B cell (primary cell): Measurements from ENCODE around the gene ACP6. TPM values are rescaled to one million over a fixed set of nuclear protein-coding genes. Genes with fewer than 3 reads are reported as not detected.

Experiments
- ATAC-seq: fragments of 200-7000 bp; cut with Tn5 transposase; one replicate; pipeline ENCODE4 v1.10.0; 2021; ENCODE audit warnings: low read depth, mild to moderate bottlenecking, moderate number of reproducible peaks, moderate library complexity
- CTCF ChIA-PET: fragments of 350-600 bp; sonication (Branson Sonifier 250); formaldehyde crosslinking; loops from one replicate; lab custom pipeline; 2021; ENCODE audit warnings: antibody characterized with exemption, inconsistent platforms; lab: Charles Lee
- POLR2A ChIA-PET: fragments of 350-600 bp; sonication (Branson Sonifier 250); formaldehyde crosslinking; loops from one replicate; lab custom pipeline; 2021; ENCODE audit warnings: antibody characterized with exemption; lab: Charles Lee
- DNase-seq: peaks from one replicate; pipeline ENCODE4 v3.0.0; 2013
- H2AFZ ChIP-seq: 2 replicates; pipeline ENCODE4 v1.6.1; 2012; ENCODE audit warnings: mild to moderate bottlenecking, low read depth, low read length; ENCODE audit not compliant: insufficient read depth, poor library complexity, severe bottlenecking
- H3K27ac ChIP-seq, 2 donors: 1 replicate in 1 of 2; 2 replicates in 1 of 2; pipeline ENCODE4 v1.5.1; 2012 to 2013; ENCODE audit warnings: low read length in 2 of 2, mild to moderate bottlenecking in 2 of 2, moderate library complexity in 1 of 2
- H3K27me3 ChIP-seq, 4 experiments: fragments of 200-600 bp in 1 of 4; sonication (generic) in 1 of 4; replicated peaks in 1 of 4; 1 replicate in 2 of 4; 2 replicates in 2 of 4; pipeline versions ENCODE4 v1.6.1 to v1.7.0; 2013 to 2016; ENCODE audit warnings: low read length in 3 of 4, mild to moderate bottlenecking in 2 of 4, mixed read lengths in 1 of 4, moderate library complexity in 1 of 4; ENCODE audit not compliant: insufficient read depth in 4 of 4, control insufficient read depth in 3 of 4; ENCODE audit errors: control extremely low read depth in 1 of 4
- H3K36me3 ChIP-seq, 2 experiments: replicated peaks in 1 of 2; 1 replicate in 1 of 2; 2 replicates in 1 of 2; pipeline versions ENCODE4 v1.6.1 to v1.7.1; 2013; ENCODE audit warnings: low read length in 1 of 2; ENCODE audit not compliant: insufficient read depth in 2 of 2, control insufficient read depth in 1 of 2; ENCODE audit errors: control extremely low read depth in 1 of 2, extremely low read depth in 1 of 2
- H3K4me1 ChIP-seq, 2 donors: fragments of 200-600 bp in 1 of 2; sonication (generic) in 1 of 2; 1 replicate in 1 of 2; 2 replicates in 1 of 2; pipeline versions ENCODE4 v1.5.1 to v1.6.1; 2013 to 2017; ENCODE audit warnings: low read length in 2 of 2; ENCODE audit not compliant: control insufficient read depth in 2 of 2, insufficient read depth in 2 of 2
- H3K4me2 ChIP-seq: replicated peaks from 2 replicates; pipeline ENCODE3; 2012; ENCODE audit warnings: mild to moderate bottlenecking, low read depth, low read length; ENCODE audit not compliant: poor library complexity, severe bottlenecking
- H3K4me3 ChIP-seq, 5 experiments: fragments of 200-600 bp in 1 of 5; sonication (generic) in 1 of 5; 1 replicate in 3 of 5; 2 replicates in 2 of 5; pipeline versions ENCODE4 v1.5.1 to v1.7.0; 2011 to 2016; ENCODE audit warnings: low read length in 4 of 5, mild to moderate bottlenecking in 4 of 5, low read depth in 2 of 5, control low read depth in 1 of 5, moderate library complexity in 1 of 5; ENCODE audit not compliant: insufficient read depth in 1 of 5; ENCODE audit errors: control extremely low read depth in 1 of 5, extremely low read depth in 1 of 5
- H3K79me2 ChIP-seq: fragments of 200-600 bp; sonication (generic); one replicate; pipeline ENCODE4 v1.6.0; 2016; ENCODE audit warnings: low read length; ENCODE audit not compliant: control insufficient read depth, insufficient read depth
- H3K9ac ChIP-seq: fragments of 200-600 bp; sonication (generic); 2 replicates; pipeline ENCODE4 v1.6.1; 2017; ENCODE audit warnings: mild to moderate bottlenecking, low read length, moderate library complexity
- H3K9me3 ChIP-seq, 3 donors: one replicate each; pipeline versions ENCODE4 v1.6.1 to v1.7.1; 2013; ENCODE audit warnings: low read length in 2 of 3; ENCODE audit not compliant: control insufficient read depth in 2 of 3, insufficient read depth in 1 of 3; ENCODE audit errors: control extremely low read depth in 1 of 3
- H4K20me1 ChIP-seq: 2 replicates; pipeline ENCODE4 v1.6.0; 2012; ENCODE audit warnings: mild to moderate bottlenecking, low read length; ENCODE audit not compliant: insufficient read depth, control insufficient read depth, poor library complexity, severe bottlenecking
- H3K27ac Mint-ChIP-seq: one replicate; pipeline ENCODE4 v1.8.0; 2021; ENCODE audit warnings: mixed read lengths
- H3K27me3 Mint-ChIP-seq: one replicate; pipeline ENCODE4 v1.8.0; 2021; ENCODE audit warnings: mixed read lengths
- H3K4me1 Mint-ChIP-seq: one replicate; pipeline ENCODE4 v1.8.0; 2021; ENCODE audit warnings: mixed read lengths
- H3K4me3 Mint-ChIP-seq: one replicate; pipeline ENCODE4 v1.8.0; 2021; ENCODE audit warnings: mixed read lengths
- H3K9me3 Mint-ChIP-seq: one replicate; pipeline ENCODE4 v1.8.0; 2022; ENCODE audit warnings: mixed read lengths; ENCODE audit not compliant: insufficient read depth
- CTCF ChIP-seq: fragments of 200-600 bp; IDR thresholded peaks from one replicate; pipeline ENCODE4 v1.8.0; 2022; ENCODE audit warnings: antibody characterized with exemption, mild to moderate bottlenecking
- EZH2 ChIP-seq: IDR thresholded peaks from 2 replicates; pipeline ENCODE4 v1.6.1; 2012; ENCODE audit warnings: borderline replicate concordance, low read depth, mild to moderate bottlenecking, moderate library complexity, low read length; ENCODE audit not compliant: insufficient read depth, poor library complexity, severe bottlenecking
- WGBS: methylation state at CpG from one replicate; pipeline ENCODE4 v1.1.5; 2013; ENCODE audit warnings: missing lambda C conversion rate; ENCODE audit not compliant: insufficient coverage; 5-methylcytosine and 5-hydroxymethylcytosine counted together
- intact Hi-C: fragments of 100-400 bp; cut with micrococcal nuclease; formaldehyde crosslinking; loops from one replicate; pipeline ENCODE4 v1.10.0; 2022
- polyA plus RNA-seq: library from polyadenylated mRNA; depleted of rRNA; stranded (reverse); fragments of >200 nt; gene quantifications from 2 replicates; pipeline ENCODE4 v1.2.3, GENCODE V29; 2012
- total RNA-seq, 2 donors: library from RNA; stranded (reverse); fragments of 120-200 nt in 1 of 2; gene quantifications; 1 replicate in 1 of 2; 2 replicates in 1 of 2; pipeline versions ENCODE4 v1.2.3 to v1.2.4, GENCODE V29; 2013 to 2022

The ACP6 gene
- total and polyA plus RNA-seq, 2 donors (not counting 1 experiment from before 2014, with no cell fraction given), result 5.0 to 15.7 TPM

GRCh38 chr1:147611586-147611985 is 58.7 kb downstream of the ACP6 start:
- ChIA-PET POLR2A (no interaction called here), CTCF (interaction anchor here (2.5 kb wide), 1 partner anchor 15 kb away, joined by 11 read pairs; no protein-coding TSS in a partner anchor)
- no peak for ATAC-seq
- Mint-ChIP-seq H3K27me3 (no peaks in the 10 kb centered on the region), H3K9me3 (no peaks in the 10 kb centered on the region), H3K4me1 (peaks cover 5% of the 10 kb centered on the region), H3K27ac (no peak overlapping the region), H3K4me3 (no peak overlapping the region)
- TF ChIP-seq EZH2 (no peak), CTCF (no peak)
- intact Hi-C loops, result no loop called here
- Histone ChIP-seq H2AFZ (no peak overlapping the region), H3K27me3 (no peaks in the 10 kb centered on the region), H3K4me1 (no peaks in the 10 kb centered on the region), H3K27ac (no peak overlapping the region), H3K9me3 (no peaks in the 10 kb centered on the region), H3K9ac (no peak overlapping the region), H3K4me2 (no peak overlapping the region), H3K36me3 (peaks cover 7 to 10% of the 10 kb centered on the region in 2 experiments), H3K4me3 (no peak overlapping the region), H4K20me1 (no peaks in the 10 kb centered on the region), H3K79me2 (no peaks in the 10 kb centered on the region)
- no peak for DNase-seq
- 100% methylated on average over 7 of the region's 8 CpGs for WGBS

GRCh38 chr1:147611021-147611426 is 59.3 kb downstream of the ACP6 start:
- Histone ChIP-seq H3K27me3 (no peaks in the 10 kb centered on the region), H4K20me1 (no peaks in the 10 kb centered on the region), H3K4me1 (no peaks in the 10 kb centered on the region), H3K9ac (no peak overlapping the region), H3K4me3 (no peak overlapping the region), H3K27ac (no peak overlapping the region), H3K4me2 (no peak overlapping the region), H2AFZ (no peak overlapping the region), H3K9me3 (no peaks in the 10 kb centered on the region), H3K79me2 (no peaks in the 10 kb centered on the region), H3K36me3 (peaks cover 7 to 9% of the 10 kb centered on the region in 2 experiments)
- TF ChIP-seq CTCF (no peak), EZH2 (no peak)
- CTCF ChIA-PET, result interaction anchor here (2.5 kb wide), 1 partner anchor 16 kb away, joined by 11 read pairs; no protein-coding TSS in a partner anchor
- no peak overlapping the region for H3K27ac Mint-ChIP-seq
- intact Hi-C loops, result no loop called here
- no peaks in the 10 kb centered on the region for H3K27me3 Mint-ChIP-seq
- POLR2A ChIA-PET, result no interaction called here
- no peak for DNase-seq
- H3K9me3 Mint-ChIP-seq, result no peaks in the 10 kb centered on the region
- H3K4me3 Mint-ChIP-seq, result no peak overlapping the region
- 74% methylated on average over 2 of the region's 3 CpGs for WGBS
- no peak for ATAC-seq
- peaks cover 5% of the 10 kb centered on the region for H3K4me1 Mint-ChIP-seq
